GM10847 (cell line): Measurements from ENCODE around the gene DOCK3.

Source experiments
- POLR2A ChIP-seq: IDR thresholded peaks from 2 replicates; pipeline ENCODE4 v1.6.1; 2011; ENCODE audit not compliant: insufficient read length; ENCODE audit errors: extremely low read depth

Gene DOCK3

GRCh38 chr3:51390246-51391074 lies 715.7 kb downstream of the DOCK3 start:
- no peak for TF ChIP-seq POLR2A

- TF ChIP-seq POLR2A: peak; percentile 72
Measured at GRCh38 chr3:51391075-51391565, 716.4 kb downstream of the DOCK3 start, which contains the start of gene RBM15B. TSS of gene RBM15B (plus strand) at chr3:51391285. CDS start at chr3:51391400, 115 bp downstream.

DNA sequence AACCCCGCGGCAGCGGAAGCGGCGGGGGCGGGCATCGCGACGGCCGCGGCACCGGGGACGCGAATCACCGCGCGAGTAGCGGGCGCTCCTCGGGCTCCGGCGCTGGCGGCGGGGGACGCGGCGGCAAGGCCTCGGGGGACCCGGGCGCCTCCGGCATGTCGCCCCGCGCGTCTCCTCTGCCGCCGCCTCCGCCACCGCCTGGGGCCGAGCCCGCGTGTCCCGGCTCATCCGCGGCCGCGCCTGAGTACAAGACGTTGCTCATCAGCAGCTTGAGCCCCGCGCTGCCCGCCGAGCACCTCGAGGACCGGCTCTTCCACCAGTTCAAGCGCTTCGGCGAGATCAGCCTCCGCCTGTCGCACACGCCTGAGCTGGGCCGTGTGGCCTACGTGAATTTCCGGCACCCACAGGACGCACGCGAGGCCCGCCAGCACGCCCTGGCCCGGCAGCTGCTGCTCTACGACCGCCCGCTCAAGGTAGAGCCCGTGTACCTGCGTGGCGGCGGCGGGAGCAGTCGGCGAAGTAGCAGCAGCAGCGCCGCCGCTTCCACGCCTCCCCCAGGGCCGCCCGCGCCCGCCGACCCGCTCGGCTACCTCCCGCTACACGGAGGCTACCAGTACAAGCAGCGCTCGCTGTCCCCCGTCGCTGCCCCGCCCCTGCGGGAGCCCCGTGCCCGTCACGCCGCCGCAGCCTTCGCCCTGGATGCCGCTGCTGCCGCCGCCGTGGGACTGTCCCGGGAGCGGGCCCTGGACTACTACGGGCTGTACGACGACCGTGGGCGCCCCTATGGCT lies 717.0 kb downstream of the DOCK3 start:
- no peak for TF ChIP-seq POLR2A

GRCh38 chr3:51392355-51393133 lies 717.8 kb downstream of the DOCK3 start:
- no peak for TF ChIP-seq POLR2A

- TF ChIP-seq POLR2A: no peak
Measured at GRCh38 chr3:51393134-51393495, 718.4 kb downstream of the DOCK3 start.

- TF ChIP-seq POLR2A: no peak
Measured at GRCh38 chr3:51393564-51393963, 718.8 kb downstream of the DOCK3 start.

DNA sequence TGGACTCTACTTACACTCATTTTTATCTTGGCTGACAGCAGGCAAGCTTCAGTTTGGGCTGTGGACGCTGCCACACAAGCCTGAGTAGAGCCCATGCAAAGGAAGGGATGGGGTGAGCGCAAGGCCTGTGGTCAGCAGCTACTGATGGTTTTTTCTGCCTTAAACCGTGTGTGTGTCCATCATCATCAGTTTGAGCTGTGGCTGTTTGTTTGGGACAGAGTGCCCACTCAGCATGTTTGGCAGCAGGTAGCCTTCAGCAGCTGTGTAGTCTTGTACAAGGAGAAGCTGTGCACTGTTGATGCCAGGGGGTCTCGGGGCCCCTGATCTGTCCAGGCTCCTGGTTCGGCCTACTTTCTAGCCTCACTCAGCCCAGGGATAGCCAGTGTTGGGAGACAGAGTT lies 719.8 kb downstream of the DOCK3 start:
- TF ChIP-seq POLR2A: no peak

DNA sequence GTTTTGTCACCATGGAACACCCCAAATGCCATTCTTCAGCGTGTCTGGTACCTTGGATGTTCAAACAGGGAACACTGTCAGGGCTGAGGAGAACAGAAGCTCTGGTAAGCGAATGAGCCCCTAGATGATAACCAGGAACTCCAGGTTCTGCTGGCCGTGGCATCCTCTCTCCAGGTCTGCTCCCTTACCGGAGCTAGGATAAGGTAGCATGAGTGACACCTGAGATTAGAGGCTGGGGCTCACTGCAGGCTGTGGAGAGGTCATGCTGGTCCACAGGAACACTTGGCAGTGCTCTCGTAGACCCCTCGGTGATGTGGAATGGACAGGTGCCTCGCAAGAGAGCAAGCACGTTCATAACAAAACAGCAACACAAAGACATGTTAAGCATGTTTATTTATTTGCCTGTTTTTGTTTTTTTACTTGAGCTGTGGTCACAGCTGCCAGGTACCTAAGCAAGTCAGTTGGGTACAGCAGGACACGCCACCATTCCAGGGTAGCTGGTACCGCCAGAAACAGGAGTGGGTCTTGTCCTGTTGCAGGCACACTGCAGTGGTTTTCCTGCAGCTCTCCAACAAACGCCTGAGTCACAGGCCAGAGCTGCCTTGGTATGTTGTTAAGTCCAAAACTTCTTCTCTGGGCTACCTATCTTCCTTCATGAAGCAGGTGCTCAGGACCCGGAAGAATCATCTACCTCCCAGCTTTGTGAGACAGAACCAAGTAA lies 720.9 kb downstream of the DOCK3 start:
- TF ChIP-seq POLR2A: no peak

- no peak for TF ChIP-seq POLR2A
Measured at GRCh38 chr3:51396401-51396800, 721.7 kb downstream of the DOCK3 start.

GRCh38 chr3:51397392-51397791 lies 722.7 kb downstream of the DOCK3 start:
- no peak for TF ChIP-seq POLR2A

DNA sequence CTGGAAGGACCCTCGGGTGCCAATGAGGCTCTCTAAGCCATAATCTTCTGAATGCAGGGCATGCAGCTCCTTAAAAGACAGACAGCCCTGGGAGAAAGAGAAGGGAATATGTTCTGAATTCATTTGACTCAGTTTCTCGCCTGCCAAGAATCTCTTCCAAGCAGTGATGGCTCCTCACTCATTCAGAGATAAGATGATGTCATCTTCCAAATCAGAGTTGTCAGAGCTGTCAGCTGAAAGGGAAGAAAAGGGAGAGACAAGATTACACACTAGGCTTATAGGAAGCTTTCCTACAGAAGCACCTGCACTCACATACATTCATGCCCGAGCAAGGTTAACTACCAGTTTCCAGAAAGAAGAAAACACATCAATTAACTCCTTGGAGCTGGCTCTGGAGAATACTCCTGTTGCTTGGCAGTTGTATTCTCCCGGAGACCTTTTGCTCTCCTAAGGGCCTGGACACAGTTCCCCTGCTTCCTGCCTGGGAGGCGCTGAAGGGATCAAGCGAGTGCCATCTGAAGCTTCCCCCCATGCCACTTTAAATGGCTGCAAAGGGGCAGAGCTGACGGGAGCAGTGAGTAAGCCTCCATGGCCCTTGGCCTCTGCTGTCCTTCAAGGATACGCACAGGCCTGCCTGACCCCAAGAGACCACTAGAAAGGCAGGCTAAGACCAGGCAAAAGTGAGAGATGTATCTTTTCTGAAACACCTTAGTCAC lies 724.0 kb downstream of the DOCK3 start:
- TF ChIP-seq POLR2A: no peak

DNA sequence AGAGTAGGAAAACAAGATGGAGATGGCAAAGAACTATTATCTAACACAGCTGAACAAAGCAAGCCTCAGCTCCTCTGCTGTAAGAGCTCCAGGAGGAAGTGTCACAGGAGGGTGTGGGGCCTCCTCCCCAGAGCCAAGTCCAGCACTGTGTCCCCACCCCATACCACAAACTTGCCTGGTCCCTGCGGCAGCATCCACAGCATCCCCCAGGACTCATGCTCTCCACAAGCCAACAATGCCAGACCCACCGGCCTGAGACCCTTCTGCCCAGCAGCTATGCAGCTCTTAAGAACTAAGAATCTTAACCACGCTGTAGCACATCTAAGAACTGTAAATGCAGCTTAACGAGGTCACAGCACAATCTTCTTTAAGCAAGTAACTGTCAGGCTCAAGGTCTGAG lies 725.4 kb downstream of the DOCK3 start:
- no peak for TF ChIP-seq POLR2A

DNA sequence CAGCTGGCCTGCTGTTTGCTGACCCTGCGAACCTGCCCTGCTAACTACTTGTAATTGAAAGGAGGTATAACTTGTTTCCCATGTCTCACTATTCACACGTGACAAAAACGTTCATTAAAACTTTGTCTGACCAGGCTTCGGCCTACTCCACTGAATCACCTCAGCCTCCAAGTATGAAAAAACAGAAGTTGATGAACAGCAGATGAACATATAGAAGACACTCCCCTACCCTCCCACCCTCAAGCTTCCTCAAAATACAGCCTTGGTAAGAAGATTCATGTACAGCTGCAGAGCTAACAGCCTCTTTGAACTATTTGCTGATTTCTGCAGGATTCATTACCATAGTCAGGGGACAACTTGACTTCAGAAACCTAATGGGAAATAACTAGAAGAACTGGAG lies 727.0 kb downstream of the DOCK3 start:
- TF ChIP-seq POLR2A: no peak

GRCh38 chr3:51403675-51404074 lies 728.9 kb downstream of the DOCK3 start:
- no peak for TF ChIP-seq POLR2A
